ENCODE data around the gene HNF1A.
"Not testable (repeated sequence)": the region's sequence is repeated elsewhere in the genome, so short reads cannot be mapped to it uniquely, and the experiment has no call there.

HNF1A gene

GRCh38 chr12:120978296-120979219 lies at the start of gene HNF1A:
HNF1A (plus strand) TSS chr12:120978543; CDS start chr12:120978769, 226 bp downstream.
- DNase-seq (ENCODE audit: low read depth in 2 of 2): no peak

GRCh38 chr12:120928864-120929652 lies 49.3 kb upstream of the HNF1A start:
- DNase-seq (ENCODE audit: low read depth in 2 of 2): no peak

- DNase-seq (ENCODE audit: low read depth in 2 of 2): no peak
Observed at GRCh38 chr12:120930032-120930431, 48.3 kb upstream of the HNF1A start.

GRCh38 chr12:120932058-120932457 lies 46.3 kb upstream of the HNF1A start:
- DNase-seq (ENCODE audit: low read depth in 2 of 2): no peak

GRCh38 chr12:120932956-120933526 lies 45.3 kb upstream of the HNF1A start:
- DNase-seq (ENCODE audit: low read depth in 2 of 2): no peak

GRCh38 chr12:120933786-120934185 lies 44.6 kb upstream of the HNF1A start:
- no peak for DNase-seq (ENCODE audit: low read depth in 2 of 2)

- DNase-seq (ENCODE audit: low read depth in 2 of 2): no peak
Observed at GRCh38 chr12:120936197-120936596, 42.1 kb upstream of the HNF1A start.

- no peak for DNase-seq (ENCODE audit: low read depth in 2 of 2)
Observed at GRCh38 chr12:120938496-120938895, 39.8 kb upstream of the HNF1A start.

GRCh38 chr12:120939523-120939922 lies 38.8 kb upstream of the HNF1A start:
- no peak for DNase-seq (ENCODE audit: low read depth in 2 of 2)

- no peak for DNase-seq (ENCODE audit: low read depth in 2 of 2)
Observed at GRCh38 chr12:120940006-120940405, 38.3 kb upstream of the HNF1A start.

- DNase-seq (ENCODE audit: low read depth in 2 of 2): no peak
Observed at GRCh38 chr12:120940799-120941198, 37.5 kb upstream of the HNF1A start.

GRCh38 chr12:120941412-120941811 lies 36.9 kb upstream of the HNF1A start:
- DNase-seq (ENCODE audit: low read depth in 2 of 2): no peak

- DNase-seq (ENCODE audit: low read depth in 2 of 2): no peak
Observed at GRCh38 chr12:120941846-120942405, 36.4 kb upstream of the HNF1A start.

- no peak for DNase-seq (ENCODE audit: low read depth in 2 of 2)
Observed at GRCh38 chr12:120943482-120943881, 34.9 kb upstream of the HNF1A start.

GRCh38 chr12:120944645-120945217 lies 33.6 kb upstream of the HNF1A start:
- peak; percentile 36 to 40 for DNase-seq (ENCODE audit: low read depth in 2 of 2)

GRCh38 chr12:120945516-120945915 lies 32.8 kb upstream of the HNF1A start:
- DNase-seq (ENCODE audit: low read depth in 2 of 2): not testable (repeated sequence)

GRCh38 chr12:120950260-120950799 lies 28.0 kb upstream of the HNF1A start:
- DNase-seq (ENCODE audit: low read depth in 2 of 2): not testable (repeated sequence)

GRCh38 chr12:120950807-120951206 lies 27.5 kb upstream of the HNF1A start:
- DNase-seq (ENCODE audit: low read depth in 2 of 2): no peak

- DNase-seq (ENCODE audit: low read depth in 2 of 2): no peak
Observed at GRCh38 chr12:120955232-120955631, 23.1 kb upstream of the HNF1A start.

- no peak for DNase-seq (ENCODE audit: low read depth in 2 of 2)
Observed at GRCh38 chr12:120956579-120957300, 21.6 kb upstream of the HNF1A start.

All from stimulated activated CD8-positive, alpha-beta memory T cell treated with anti-CD3 and anti-CD28 coated beads, Interleukin-7, amount 100 ng/mL, for 4 hours (primary cell).